NCI-H1417 (cell line): ENCODE measurements around the gene SOX9.
"Not testable (repeated sequence)": the region's sequence is repeated elsewhere in the genome, so short reads cannot be mapped to it uniquely, and the experiment has no call there.

Experiments used
- DNase-seq, 3 experiments: peaks; one replicate each; lab custom pipeline; 2025; lab: John Stamatoyannopoulos, UW

SOX9 gene

GRCh38 chr17:72126575-72127486 is 6.0 kb downstream of the SOX9 start:
- DNase-seq, result peak in 1 of 3 experiments; percentile 5

DNA sequence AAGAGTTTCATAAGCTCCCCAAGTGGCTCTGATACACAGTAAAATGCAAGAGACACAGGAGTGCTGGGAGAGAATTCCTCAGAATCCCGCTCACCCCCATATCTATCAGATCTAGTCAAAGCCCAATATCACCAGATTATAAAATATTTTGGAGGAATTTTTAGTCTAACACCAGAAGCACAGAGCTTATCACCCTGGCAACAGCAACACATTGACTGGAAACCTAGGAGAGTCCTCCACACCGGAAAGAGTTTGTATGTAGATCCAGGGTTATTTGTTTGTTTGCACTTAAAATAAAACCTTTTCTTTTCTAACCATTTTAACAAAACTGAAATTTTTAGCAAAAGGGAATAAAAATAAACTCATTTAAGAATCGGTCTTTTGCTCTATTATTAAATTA is 7.2 kb downstream of the SOX9 start:
- DNase-seq, result no peak

GRCh38 chr17:72134608-72135394 is 14.0 kb downstream of the SOX9 start:
- DNase-seq, result no peak

DNA sequence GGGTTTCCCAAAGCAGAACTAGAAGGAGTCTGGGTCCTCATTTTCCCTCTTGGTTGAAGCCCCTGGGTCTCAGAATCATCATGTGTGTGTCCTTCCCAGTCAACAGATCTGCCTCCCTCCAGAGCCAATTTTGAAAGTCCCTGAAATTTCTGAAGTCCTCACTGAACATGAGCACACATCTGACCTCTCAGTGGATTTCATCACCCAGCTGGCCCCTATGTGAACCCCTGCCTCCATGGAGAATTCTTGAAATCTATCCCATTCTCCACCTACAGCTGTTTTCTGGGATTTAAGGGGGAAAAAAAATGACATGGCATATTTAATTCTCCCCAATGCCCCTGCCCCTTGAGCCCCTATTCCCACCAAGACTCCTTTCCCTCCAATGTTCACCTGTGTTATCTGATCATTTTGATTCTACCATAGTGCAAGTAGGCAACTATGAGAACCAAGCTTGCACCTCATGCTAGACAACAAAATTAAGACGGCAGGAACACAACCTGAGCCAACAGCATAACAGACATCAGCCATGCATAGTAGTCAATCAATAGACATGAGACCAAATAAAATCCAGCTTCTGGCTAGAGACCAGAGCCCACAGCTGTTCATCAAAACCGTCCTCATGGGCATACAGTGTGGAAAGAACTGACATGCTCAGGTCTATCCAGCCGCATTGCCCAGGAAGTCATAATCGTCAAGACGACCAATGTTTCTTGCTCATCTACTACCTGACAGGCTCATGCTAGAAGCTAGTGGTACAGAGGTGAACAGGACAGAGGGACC is 14.9 kb downstream of the SOX9 start:
- no peak for DNase-seq

- DNase-seq, result no peak
Measured at GRCh38 chr17:72136692-72137091, 15.9 kb downstream of the SOX9 start.

GRCh38 chr17:72137161-72137560 is 16.3 kb downstream of the SOX9 start:
- DNase-seq, result no peak

GRCh38 chr17:72139212-72139611 is 18.4 kb downstream of the SOX9 start:
- DNase-seq, result no peak

- DNase-seq, result no peak
Measured at GRCh38 chr17:72141336-72141735, 20.5 kb downstream of the SOX9 start.

- not testable (repeated sequence) for DNase-seq
Measured at GRCh38 chr17:72142097-72142496, 21.3 kb downstream of the SOX9 start.

DNA sequence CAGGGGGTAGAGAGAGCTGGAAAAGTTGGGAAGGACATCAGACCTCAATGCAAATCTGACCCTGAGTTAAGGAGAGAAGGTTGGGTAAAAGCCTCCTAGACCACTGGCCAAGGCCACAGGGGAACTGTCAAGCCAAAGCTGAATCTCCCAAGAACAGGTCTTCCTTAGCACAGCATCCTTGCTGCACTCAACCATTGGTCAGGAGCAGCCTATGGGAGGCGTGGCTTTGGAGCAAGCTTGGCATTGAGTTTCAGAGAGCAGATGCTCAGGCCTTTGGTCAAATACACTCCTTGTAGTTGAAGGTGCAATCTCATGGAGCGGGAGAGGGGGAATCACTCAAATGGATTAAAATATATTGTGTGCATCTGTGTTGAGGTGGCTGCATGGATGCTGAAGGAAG is 21.8 kb downstream of the SOX9 start:
- no peak for DNase-seq

DNA sequence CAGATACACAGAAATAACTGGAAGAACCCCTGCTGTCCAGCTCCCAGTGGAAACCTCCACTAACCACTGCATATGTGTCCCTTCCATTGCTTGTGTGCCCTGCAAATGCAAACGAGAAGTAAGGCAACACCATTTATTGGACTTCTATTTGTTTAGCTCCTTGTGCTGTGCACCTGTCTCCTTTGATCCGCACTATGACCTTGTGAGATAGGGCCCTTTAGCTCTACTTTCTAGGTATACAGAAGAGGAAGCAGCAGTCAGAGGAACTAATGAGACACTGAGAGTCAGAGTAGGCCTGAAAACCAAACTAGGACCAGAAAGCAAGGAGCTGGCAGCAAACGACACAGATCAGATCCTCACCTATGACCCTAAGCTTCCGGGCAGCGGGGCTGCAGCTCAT is 22.4 kb downstream of the SOX9 start:
- peak in 2 of 3 experiments; percentile 7 to 15 for DNase-seq

DNA sequence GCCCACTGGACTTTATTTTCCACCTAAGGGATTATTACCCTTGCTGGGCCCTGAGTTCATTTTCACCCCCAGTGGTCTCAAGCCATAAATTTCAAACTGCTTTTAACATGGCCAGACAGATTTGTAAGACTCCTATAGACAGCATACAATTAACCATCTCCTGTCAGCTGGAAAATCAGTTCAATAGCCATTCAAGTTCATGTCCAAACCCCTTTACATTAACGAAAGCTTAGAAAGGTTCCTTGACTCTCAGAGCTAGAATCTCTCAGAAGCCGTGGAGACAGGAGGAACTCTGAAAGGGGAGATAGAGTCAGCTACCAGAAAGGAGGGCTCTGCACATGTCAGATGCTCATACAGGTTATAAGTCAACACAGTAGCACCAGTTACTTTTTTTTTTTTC is 23.3 kb downstream of the SOX9 start:
- DNase-seq, result no peak

GRCh38 chr17:72145562-72145961 is 24.7 kb downstream of the SOX9 start:
- no peak for DNase-seq

DNA sequence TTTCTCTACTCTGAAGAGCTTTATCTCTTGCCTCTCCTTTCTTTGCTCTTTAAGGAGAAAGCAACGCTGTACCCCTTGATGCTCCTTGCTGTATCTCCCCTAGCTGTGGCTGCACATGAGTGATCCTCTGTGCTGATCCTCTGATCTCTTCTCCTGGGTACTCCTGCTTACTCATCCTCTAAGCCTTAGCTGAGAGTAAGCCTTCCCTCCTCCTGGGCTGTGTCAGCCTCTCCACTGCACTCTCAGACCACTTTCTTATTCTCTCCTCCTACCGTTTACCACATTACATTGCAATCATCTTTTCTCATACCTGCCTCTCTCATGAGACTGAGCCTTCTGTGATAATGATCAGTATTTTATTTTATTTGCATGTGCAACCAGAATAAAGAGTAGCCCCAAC is 25.1 kb downstream of the SOX9 start:
- no peak for DNase-seq

GRCh38 chr17:72146371-72146770 is 25.6 kb downstream of the SOX9 start:
- DNase-seq, result no peak

- DNase-seq, result no peak
Measured at GRCh38 chr17:72150632-72151460, 30.0 kb downstream of the SOX9 start.

- DNase-seq, result no peak
Measured at GRCh38 chr17:72151565-72152386, 31.0 kb downstream of the SOX9 start.

- DNase-seq, result no peak
Measured at GRCh38 chr17:72152387-72152929, 31.6 kb downstream of the SOX9 start.

DNA sequence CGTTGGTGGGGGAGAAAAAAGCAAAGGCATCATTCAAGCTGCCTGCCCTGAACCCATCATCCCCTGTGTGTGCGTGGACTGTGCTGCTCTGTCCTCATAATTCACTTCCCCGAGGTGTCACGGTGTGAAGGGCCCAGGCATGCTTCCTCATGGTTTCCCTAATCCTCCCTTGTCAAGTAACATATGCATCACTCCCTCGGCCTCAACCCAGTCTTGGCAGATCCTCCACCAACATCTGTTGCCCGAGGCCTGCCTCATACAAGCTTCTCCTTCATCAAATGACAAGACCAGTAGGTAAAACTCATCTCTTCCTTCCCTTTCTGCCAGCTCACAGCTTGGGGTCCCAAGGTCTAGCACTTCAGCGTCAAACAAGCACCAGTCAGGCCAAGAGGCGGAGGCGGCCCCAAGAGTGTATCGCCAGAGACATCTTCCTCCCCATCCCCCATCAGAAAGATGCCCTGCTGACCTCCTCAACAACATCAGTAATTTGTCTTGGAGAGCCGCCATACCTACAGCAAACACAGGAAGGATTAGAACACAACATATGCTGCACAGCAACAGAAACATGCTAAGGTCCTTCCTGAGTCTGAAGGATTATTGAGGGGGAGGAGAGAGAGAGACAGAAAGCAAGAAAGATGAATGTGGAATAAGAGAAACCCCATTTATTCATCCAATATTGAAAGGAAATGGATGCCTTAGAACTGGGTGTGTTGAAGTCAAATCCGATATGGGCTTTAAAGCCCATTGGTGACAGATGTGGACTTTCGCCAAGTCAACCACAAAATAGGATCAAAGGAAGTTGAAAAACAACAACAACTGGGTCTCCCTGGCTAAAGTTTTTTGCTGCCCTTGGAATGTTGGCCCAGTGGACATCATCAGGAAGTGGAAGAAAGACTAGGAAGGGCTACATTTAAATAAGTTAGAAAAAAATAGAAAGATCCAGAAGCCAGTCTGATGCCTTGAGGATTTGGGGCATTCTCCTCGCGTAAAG is 38.4 kb downstream of the SOX9 start:
- no peak for DNase-seq
